ENCODE results near the gene GATAD2B. TPM values are rescaled to one million over a fixed set of nuclear protein-coding genes. Genes with fewer than 3 reads are reported as not detected.

Gene GATAD2B
- total RNA-seq, 4 donors from 2014 or later: 22.0 to 40.7 (median 28.1) TPM

GRCh38 chr1:153940756-153941155 lies 18.0 kb upstream of the GATAD2B start:
- Histone ChIP-seq H3K27me3 (no peaks in the 10 kb centered on the region), H3K36me3 (peaks cover 4 to 58% of the 10 kb centered on the region in 2 donors), H3K4me3 (no peak overlapping the region), H3K9me3 (no peaks in the 10 kb centered on the region), H3K4me1 (peaks cover 9 to 26% of the 10 kb centered on the region in 2 donors), H3K27ac (no peak overlapping the region)
- TF ChIP-seq CTCF (IDR thresholded peaks at IDR 0.05 in 4 of 5, conservative IDR thresholded peaks at IDR 0.05 in 1 of 5) (no peak), POLR2A (IDR thresholded peaks at IDR 0.05) (no peak)
- DNase-seq (no peak), ATAC-seq (no peak)
- intact Hi-C loops (cut with DNase I; ENCODE audit: low total_unique reads) (no loop called here), in situ Hi-C loops (cut with MboI; ENCODE audit: low sequenced_read_pairs in 4 of 4) (loop anchor here in 1 of 4 donors (10.0 kb wide), 1 partner anchor 146 kb away; no protein-coding TSS in a partner anchor)

GRCh38 chr1:153939476-153939875 lies 16.7 kb upstream of the GATAD2B start:
- no peak for ATAC-seq
- H3K36me3 ChIP-seq: peaks cover 4 to 71% of the 10 kb centered on the region in 2 donors
- TF ChIP-seq CTCF (IDR thresholded peaks at IDR 0.05 in 4 of 5, conservative IDR thresholded peaks at IDR 0.05 in 1 of 5) (no peak), POLR2A (IDR thresholded peaks at IDR 0.05) (no peak)
- H3K9me3 ChIP-seq: no peaks in the 10 kb centered on the region
- in situ Hi-C loops (cut with MboI; ENCODE audit: low sequenced_read_pairs in 4 of 4): no loop called here
- intact Hi-C loops (cut with DNase I; ENCODE audit: low total_unique reads): no loop called here
- no peak overlapping the region for H3K4me3 ChIP-seq
- DNase-seq: no peak
- H3K4me1 ChIP-seq: peaks cover 0 to 15% of the 10 kb centered on the region in 2 donors
- H3K27me3 ChIP-seq: no peaks in the 10 kb centered on the region
- H3K27ac ChIP-seq: no peak overlapping the region

- no peak overlapping the region for H3K27ac ChIP-seq
- no peaks in the 10 kb centered on the region for H3K27me3 ChIP-seq
- intact Hi-C loops (cut with DNase I; ENCODE audit: low total_unique reads) (no loop called here), in situ Hi-C loops (cut with MboI; ENCODE audit: low sequenced_read_pairs in 4 of 4) (no loop called here)
- H3K4me1 ChIP-seq: peaks cover 0 to 10% of the 10 kb centered on the region in 2 donors
- H3K36me3 ChIP-seq: peaks cover 4 to 76% of the 10 kb centered on the region in 2 donors
- ATAC-seq: no peak
- DNase-seq: no peak
- TF ChIP-seq POLR2A (IDR thresholded peaks at IDR 0.05) (no peak), CTCF (IDR thresholded peaks at IDR 0.05 in 4 of 5, conservative IDR thresholded peaks at IDR 0.05 in 1 of 5) (no peak)
- no peak overlapping the region for H3K4me3 ChIP-seq
- no peaks in the 10 kb centered on the region for H3K9me3 ChIP-seq
Measured at GRCh38 chr1:153938996-153939395, 16.2 kb upstream of the GATAD2B start.

- Histone ChIP-seq H3K4me3 (no peak overlapping the region), H3K27ac (no peak overlapping the region), H3K9me3 (no peaks in the 10 kb centered on the region), H3K4me1 (no peaks in the 10 kb centered on the region), H3K27me3 (no peaks in the 10 kb centered on the region), H3K36me3 (peaks cover 4 to 86% of the 10 kb centered on the region in 2 donors)
- in situ Hi-C loops (cut with MboI; ENCODE audit: low sequenced_read_pairs in 4 of 4): no loop called here
- intact Hi-C loops (cut with DNase I; ENCODE audit: low total_unique reads): no loop called here
- TF ChIP-seq POLR2A (IDR thresholded peaks at IDR 0.05): no peak
- TF ChIP-seq CTCF (IDR thresholded peaks at IDR 0.05 in 4 of 5, conservative IDR thresholded peaks at IDR 0.05 in 1 of 5): no peak
- ATAC-seq: no peak
- DNase-seq: no peak
Measured at GRCh38 chr1:153937331-153937730, 14.6 kb upstream of the GATAD2B start.
